K562 (cell line): ENCODE results near the gene MTERF4. TPM values are rescaled to one million over a fixed set of nuclear protein-coding genes. Genes with fewer than 3 reads are reported as not detected.

Experiments
- ETS2 ChIP-seq: IDR thresholded peaks from 2 replicates; pipeline ENCODE4 v1.6.1; 2016; ENCODE audit warnings: borderline replicate concordance, missing genetic modification characterization, mild to moderate bottlenecking, moderate library complexity, missing compliant biosample characterization; ENCODE audit not compliant: poor library complexity, severe bottlenecking
- GTF2A2 ChIP-seq: IDR thresholded peaks from 2 replicates; pipeline ENCODE4 v1.6.1; 2016; ENCODE audit warnings: mild to moderate bottlenecking, missing genetic modification characterization, missing compliant biosample characterization
- KAT7 ChIP-seq: sonication (generic); formaldehyde crosslinking; IDR thresholded peaks from 2 replicates; pipeline ENCODE4 v1.8.0; 2022; ENCODE audit warnings: missing genetic modification reagents, mild to moderate bottlenecking, borderline replicate concordance
- MECOM ChIP-seq: fragments of 250-450 bp; sonication (Bioruptor Pico); IDR thresholded peaks from 2 replicates; pipeline ENCODE4 v1.8.0; 2022; ENCODE audit warnings: inconsistent platforms
- RBM22 ChIP-seq: fragments of 200-400 bp; formaldehyde crosslinking; IDR thresholded peaks from 2 replicates; pipeline ENCODE4 v1.6.1; 2018; ENCODE audit warnings: low read length, low read depth; ENCODE audit not compliant: poor library complexity, severe bottlenecking
- SMC3 ChIP-seq: conservative IDR thresholded peaks from 2 replicates; pipeline ENCODE4 v1.6.1; 2011; ENCODE audit warnings: low read depth, low read length, improper control_type of control experiment; ENCODE audit not compliant: insufficient read depth
- SPI1 ChIP-seq: IDR thresholded peaks from 2 replicates; pipeline ENCODE4 v1.6.1; 2011; ENCODE audit warnings: low read depth, low read length, control low read depth, borderline replicate concordance
- SRSF3 ChIP-seq: fragments of 200-400 bp; formaldehyde crosslinking; IDR thresholded peaks from 2 replicates; pipeline ENCODE4 v1.6.1; 2016; ENCODE audit warnings: mild to moderate bottlenecking, low read length, moderate library complexity; ENCODE audit not compliant: insufficient read depth
- ZNF212 ChIP-seq: fragments of 450-650 bp; formaldehyde crosslinking; IDR thresholded peaks from 2 replicates; pipeline ENCODE4 v1.4.0; 2020; ENCODE audit warnings: mild to moderate bottlenecking
- ZNF707 ChIP-seq: fragments of 250-450 bp; sonication (Bioruptor Pico); conservative IDR thresholded peaks from 2 replicates; pipeline ENCODE4 v1.8.0; 2022; ENCODE audit warnings: inconsistent platforms, mild to moderate bottlenecking, moderate library complexity
- polyA plus RNA-seq, 8 experiments: library from polyadenylated mRNA; depleted of rRNA in 4 of 8; stranded (reverse) in 5 of 8; unstranded in 3 of 8; fragments of >200 nt; fragmentation: Nextera tagmentation in 2 of 8; fragmentation: Illumina TruSeq in 1 of 8; extraction: Ambion mirVana in 2 of 8; extraction: Trizol in 1 of 8; gene quantifications; 2 replicates each; pipeline versions ENCODE4 v1.2.1 to v1.2.3, GENCODE V29; 2011 to 2014; ENCODE audit warnings: inconsistent platforms in 1 of 8, missing spikeins in 1 of 8
- total RNA-seq, 7 experiments: library from RNA; depleted of rRNA in 6 of 7; stranded (reverse); fragments of >200 nt in 6 of 7; fragmentation: Illumina TruSeq in 2 of 7; extraction: Trizol in 2 of 7; gene quantifications; 2 replicates each; pipeline versions ENCODE4 v1.2.1 to v1.2.3, GENCODE V29; 2011 to 2021; ENCODE audit warnings: low replicate concordance in 1 of 7
- TF ChIP-seq, protein P1 (sequence below), 2 experiments: IDR thresholded peaks in 1 of 2; conservative IDR thresholded peaks in 1 of 2; 2 replicates each; pipeline ENCODE4 v1.6.1; 2016; ENCODE audit warnings: low read depth in 2 of 2, mild to moderate bottlenecking in 1 of 2, missing compliant biosample characterization in 1 of 2, missing genetic modification characterization in 1 of 2, moderate library complexity in 1 of 2

Gene MTERF4
- total and polyA plus RNA-seq, 9 of the 15 experiments (the other 6 are each of a cell fraction or from before 2014, with no cell fraction given): 15.3 to 29.6 (median 21.2) TPM

DNA sequence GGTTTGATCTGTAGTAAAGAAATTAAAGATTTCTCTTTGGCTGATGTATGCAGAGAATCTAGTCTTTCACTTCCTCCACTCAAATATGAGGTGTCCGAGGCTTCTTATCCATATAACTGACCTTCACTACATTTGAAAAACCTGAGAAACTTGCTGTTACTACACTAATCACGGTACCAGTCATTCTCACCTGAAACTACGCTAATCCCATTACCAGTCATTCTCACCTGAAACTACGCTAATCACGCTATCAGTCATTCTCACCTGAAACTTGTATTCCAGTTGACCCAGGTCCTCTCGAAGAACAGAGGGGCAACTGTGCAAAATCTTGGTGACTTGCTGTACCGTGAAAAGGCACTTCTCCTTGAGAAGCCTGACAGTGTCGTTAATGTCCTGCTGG is 5.1 kb downstream of the MTERF4 start (continued):
- TF ChIP-seq ZNF212 (CRISPR knock-in tag) (no peak), SRSF3 (no peak), ETS2 (tag) (no peak), ZNF707 (CRISPR knock-in tag) (no peak), KAT7 (CRISPR knock-in tag) (no peak), RBM22 (no peak), MECOM (CRISPR knock-in tag) (no peak), SPI1 (no peak), GTF2A2 (tag) (no peak), SMC3 (no peak)
- TF ChIP-seq, protein P1, sequence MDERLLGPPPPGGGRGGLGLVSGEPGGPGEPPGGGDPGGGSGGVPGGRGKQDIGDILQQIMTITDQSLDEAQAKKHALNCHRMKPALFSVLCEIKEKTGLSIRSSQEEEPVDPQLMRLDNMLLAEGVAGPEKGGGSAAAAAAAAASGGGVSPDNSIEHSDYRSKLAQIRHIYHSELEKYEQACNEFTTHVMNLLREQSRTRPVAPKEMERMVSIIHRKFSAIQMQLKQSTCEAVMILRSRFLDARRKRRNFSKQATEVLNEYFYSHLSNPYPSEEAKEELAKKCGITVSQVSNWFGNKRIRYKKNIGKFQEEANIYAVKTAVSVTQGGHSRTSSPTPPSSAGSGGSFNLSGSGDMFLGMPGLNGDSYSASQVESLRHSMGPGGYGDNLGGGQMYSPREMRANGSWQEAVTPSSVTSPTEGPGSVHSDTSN (CRISPR knock-in tag; IDR thresholded peaks at IDR 0.05; ENCODE audit: low read depth): no peak
- TF ChIP-seq, protein P1 (tag; conservative IDR thresholded peaks at IDR 0.05; ENCODE audit: low read depth): no peak
